ENCODE results near the gene STARD4. TPM values are rescaled to one million over a fixed set of nuclear protein-coding genes. Genes with fewer than 3 reads are reported as not detected.
A peak's percentile ranks its signal among the peaks of the same experiment; 100 is the strongest.

The STARD4 gene
- total RNA-seq, 1 donor from 2014 or later, result 5.6 TPM

GRCh38 chr5:111461934-111462333 lies 50.4 kb downstream of the STARD4 start:
- Histone ChIP-seq H3K4me1 (no peaks in the 10 kb centered on the region), H3K36me3 (no peaks in the 10 kb centered on the region), H3K27ac (replicated peaks) (no peak overlapping the region), H3K4me3 (no peak overlapping the region), H3K27me3 (ENCODE audit: low read depth) (no peaks in the 10 kb centered on the region), H3K9me3 (replicated peaks) (no peaks in the 10 kb centered on the region)
- intact Hi-C loops (cut with micrococcal nuclease), result no loop called here
- DNase-seq, result no peak
- no peak for TF ChIP-seq CTCF (IDR thresholded peaks at IDR 0.05; ENCODE audit: borderline replicate concordance)

GRCh38 chr5:111461255-111461671 lies 51.1 kb downstream of the STARD4 start:
- Histone ChIP-seq H3K9me3 (replicated peaks) (no peaks in the 10 kb centered on the region), H3K27me3 (ENCODE audit: low read depth) (no peaks in the 10 kb centered on the region), H3K36me3 (no peaks in the 10 kb centered on the region), H3K4me3 (no peak overlapping the region), H3K27ac (replicated peaks) (no peak overlapping the region), H3K4me1 (no peaks in the 10 kb centered on the region)
- DNase-seq, result no peak
- peak; percentile 21 for TF ChIP-seq CTCF (IDR thresholded peaks at IDR 0.05; ENCODE audit: borderline replicate concordance)
- intact Hi-C loops (cut with micrococcal nuclease), result no loop called here

- Histone ChIP-seq H3K4me1 (no peaks in the 10 kb centered on the region), H3K4me3 (no peak overlapping the region), H3K27ac (replicated peaks) (no peak overlapping the region), H3K36me3 (no peaks in the 10 kb centered on the region), H3K27me3 (ENCODE audit: low read depth) (no peaks in the 10 kb centered on the region), H3K9me3 (replicated peaks) (no peaks in the 10 kb centered on the region)
- intact Hi-C loops (cut with micrococcal nuclease), result no loop called here
- no peak for DNase-seq
- TF ChIP-seq CTCF (IDR thresholded peaks at IDR 0.05; ENCODE audit: borderline replicate concordance), result no peak
Measured at GRCh38 chr5:111454776-111455175, 57.6 kb downstream of the STARD4 start.

- Histone ChIP-seq H3K4me1 (no peaks in the 10 kb centered on the region), H3K36me3 (no peaks in the 10 kb centered on the region), H3K9me3 (replicated peaks) (no peaks in the 10 kb centered on the region), H3K27ac (replicated peaks) (no peak overlapping the region), H3K27me3 (ENCODE audit: low read depth) (no peaks in the 10 kb centered on the region), H3K4me3 (no peak overlapping the region)
- TF ChIP-seq CTCF (IDR thresholded peaks at IDR 0.05; ENCODE audit: borderline replicate concordance), result no peak
- intact Hi-C loops (cut with micrococcal nuclease), result no loop called here
- no peak for DNase-seq
Measured at GRCh38 chr5:111454198-111454622, 58.1 kb downstream of the STARD4 start.

- Histone ChIP-seq H3K27me3 (ENCODE audit: low read depth) (no peaks in the 10 kb centered on the region), H3K4me3 (no peak overlapping the region), H3K27ac (replicated peaks) (no peak overlapping the region), H3K36me3 (no peaks in the 10 kb centered on the region), H3K9me3 (replicated peaks) (no peaks in the 10 kb centered on the region), H3K4me1 (no peaks in the 10 kb centered on the region)
- DNase-seq, result no peak
- intact Hi-C loops (cut with micrococcal nuclease), result no loop called here
- no peak for TF ChIP-seq CTCF (IDR thresholded peaks at IDR 0.05; ENCODE audit: borderline replicate concordance)
Measured at GRCh38 chr5:111453747-111454146, 58.6 kb downstream of the STARD4 start.

GRCh38 chr5:111453295-111453694 lies 59.0 kb downstream of the STARD4 start:
- H3K27me3 ChIP-seq (ENCODE audit: low read depth), result no peaks in the 10 kb centered on the region
- no peak overlapping the region for H3K27ac ChIP-seq (replicated peaks)
- H3K9me3 ChIP-seq (replicated peaks), result no peaks in the 10 kb centered on the region
- no peaks in the 10 kb centered on the region for H3K4me1 ChIP-seq
- H3K4me3 ChIP-seq, result no peak overlapping the region
- no peak for DNase-seq
- intact Hi-C loops (cut with micrococcal nuclease), result no loop called here
- H3K36me3 ChIP-seq, result no peaks in the 10 kb centered on the region
- no peak for TF ChIP-seq CTCF (IDR thresholded peaks at IDR 0.05; ENCODE audit: borderline replicate concordance)
